Measurements from ENCODE around the gene CHAT. TPM values are rescaled to one million over a fixed set of nuclear protein-coding genes. Genes with fewer than 3 reads are reported as not detected.

CHAT gene
- polyA plus RNA-seq, 1 donor (not counting 4 experiments of a cell fraction or from before 2014, with no cell fraction given), result not detected

GRCh38 chr10:49644035-49644646, 30.3 kb downstream of the CHAT start:
- no peak overlapping the region for H3K9ac ChIP-seq (ENCODE audit: control insufficient read depth, extremely low read depth, insufficient read depth, low read length)
- peaks cover 21% of the 10 kb centered on the region for H3K27me3 ChIP-seq (ENCODE audit: control insufficient read depth, extremely low read depth, insufficient read depth, low read length)
- TF ChIP-seq EZH2 (IDR thresholded peaks at IDR 0.05; ENCODE audit: low read length), result no peak
- TF ChIP-seq, protein P1, sequence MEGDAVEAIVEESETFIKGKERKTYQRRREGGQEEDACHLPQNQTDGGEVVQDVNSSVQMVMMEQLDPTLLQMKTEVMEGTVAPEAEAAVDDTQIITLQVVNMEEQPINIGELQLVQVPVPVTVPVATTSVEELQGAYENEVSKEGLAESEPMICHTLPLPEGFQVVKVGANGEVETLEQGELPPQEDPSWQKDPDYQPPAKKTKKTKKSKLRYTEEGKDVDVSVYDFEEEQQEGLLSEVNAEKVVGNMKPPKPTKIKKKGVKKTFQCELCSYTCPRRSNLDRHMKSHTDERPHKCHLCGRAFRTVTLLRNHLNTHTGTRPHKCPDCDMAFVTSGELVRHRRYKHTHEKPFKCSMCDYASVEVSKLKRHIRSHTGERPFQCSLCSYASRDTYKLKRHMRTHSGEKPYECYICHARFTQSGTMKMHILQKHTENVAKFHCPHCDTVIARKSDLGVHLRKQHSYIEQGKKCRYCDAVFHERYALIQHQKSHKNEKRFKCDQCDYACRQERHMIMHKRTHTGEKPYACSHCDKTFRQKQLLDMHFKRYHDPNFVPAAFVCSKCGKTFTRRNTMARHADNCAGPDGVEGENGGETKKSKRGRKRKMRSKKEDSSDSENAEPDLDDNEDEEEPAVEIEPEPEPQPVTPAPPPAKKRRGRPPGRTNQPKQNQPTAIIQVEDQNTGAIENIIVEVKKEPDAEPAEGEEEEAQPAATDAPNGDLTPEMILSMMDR (optimal IDR thresholded peaks at IDR 0.05 in 1 of 3, IDR thresholded peaks at IDR 0.05 in 1 of 3, conservative IDR thresholded peaks at IDR 0.05 in 1 of 3; ENCODE audit: extremely low read depth in 1 of 3, insufficient read depth in 2 of 3, low read length in 3 of 3), result no peak
- no peak overlapping the region for H3K4me3 ChIP-seq (ENCODE audit: control insufficient read depth in 2 of 3, extremely low read depth in 1 of 3, insufficient read depth in 2 of 3, low read depth in 1 of 3, low read length in 3 of 3)
- H3K36me3 ChIP-seq (ENCODE audit: control insufficient read depth in 2 of 2, extremely low read depth in 1 of 2, insufficient read depth in 2 of 2, low read length in 2 of 2), result no peaks in the 10 kb centered on the region
- H3K4me1 ChIP-seq (ENCODE audit: control insufficient read depth, extremely low read depth, insufficient read depth, low read length), result no peaks in the 10 kb centered on the region
- no peak for DNase-seq (ENCODE audit: low read depth, low spot score)
- H2AFZ ChIP-seq (ENCODE audit: control insufficient read depth, low read length), result no peak overlapping the region
- peaks cover 2% of the 10 kb centered on the region for H4K20me1 ChIP-seq (ENCODE audit: control insufficient read depth, extremely low read depth, insufficient read depth, low read length)
- no peaks in the 10 kb centered on the region for H3K9me3 ChIP-seq (ENCODE audit: control insufficient read depth, low read depth, low read length)
- no peaks in the 10 kb centered on the region for H3K9me1 ChIP-seq (ENCODE audit: control insufficient read depth, extremely low read depth, insufficient read depth, low read length)
- no peak for FAIRE-seq
- no peak overlapping the region for H3K4me2 ChIP-seq (ENCODE audit: control insufficient read depth, extremely low read depth, insufficient read depth, low read depth, low read length)
- H3K27ac ChIP-seq (ENCODE audit: control insufficient read depth, insufficient read depth, low read length), result no peak overlapping the region
- no peaks in the 10 kb centered on the region for H3K79me2 ChIP-seq (ENCODE audit: control insufficient read depth, insufficient read depth, low read length)
- dilution Hi-C loops (cut with MboI; ENCODE audit: extremely low pct_ligation_motif_present, low sequenced_read_pairs), result no loop called here

GRCh38 chr10:49645417-49645816, 31.6 kb downstream of the CHAT start:
- DNase-seq (ENCODE audit: low read depth, low spot score) (no peak), FAIRE-seq (no peak)
- peaks cover 17% of the 10 kb centered on the region for H3K27me3 ChIP-seq (ENCODE audit: control insufficient read depth, extremely low read depth, insufficient read depth, low read length)
- H2AFZ ChIP-seq (ENCODE audit: control insufficient read depth, low read length), result no peak overlapping the region
- H4K20me1 ChIP-seq (ENCODE audit: control insufficient read depth, extremely low read depth, insufficient read depth, low read length), result peaks cover 2% of the 10 kb centered on the region
- H3K79me2 ChIP-seq (ENCODE audit: control insufficient read depth, insufficient read depth, low read length), result no peaks in the 10 kb centered on the region
- H3K4me1 ChIP-seq (ENCODE audit: control insufficient read depth, extremely low read depth, insufficient read depth, low read length), result no peaks in the 10 kb centered on the region
- TF ChIP-seq, protein P1 (optimal IDR thresholded peaks at IDR 0.05 in 1 of 3, IDR thresholded peaks at IDR 0.05 in 1 of 3, conservative IDR thresholded peaks at IDR 0.05 in 1 of 3; ENCODE audit: extremely low read depth in 1 of 3, insufficient read depth in 2 of 3, low read length in 3 of 3), result no peak
- no peak for TF ChIP-seq EZH2 (IDR thresholded peaks at IDR 0.05; ENCODE audit: low read length)
- H3K4me2 ChIP-seq (ENCODE audit: control insufficient read depth, extremely low read depth, insufficient read depth, low read depth, low read length), result no peak overlapping the region
- no peaks in the 10 kb centered on the region for H3K9me1 ChIP-seq (ENCODE audit: control insufficient read depth, extremely low read depth, insufficient read depth, low read length)
- no peaks in the 10 kb centered on the region for H3K9me3 ChIP-seq (ENCODE audit: control insufficient read depth, low read depth, low read length)
- H3K4me3 ChIP-seq (ENCODE audit: control insufficient read depth in 2 of 3, extremely low read depth in 1 of 3, insufficient read depth in 2 of 3, low read depth in 1 of 3, low read length in 3 of 3), result no peak overlapping the region
- dilution Hi-C loops (cut with MboI; ENCODE audit: extremely low pct_ligation_motif_present, low sequenced_read_pairs), result no loop called here
- H3K27ac ChIP-seq (ENCODE audit: control insufficient read depth, insufficient read depth, low read length), result no peak overlapping the region
- H3K9ac ChIP-seq (ENCODE audit: control insufficient read depth, extremely low read depth, insufficient read depth, low read length), result no peak overlapping the region
- H3K36me3 ChIP-seq (ENCODE audit: control insufficient read depth in 2 of 2, extremely low read depth in 1 of 2, insufficient read depth in 2 of 2, low read length in 2 of 2), result no peaks in the 10 kb centered on the region
